HCT116 (cell line): ENCODE results near the gene FBXL7. TPM values are rescaled to one million over a fixed set of nuclear protein-coding genes. Genes with fewer than 3 reads are reported as not detected.

Experiments used
- ATAC-seq: fragments of 200-7000 bp; cut with Tn5 transposase; 2 replicates; pipeline ENCODE4 v1.9.1; 2020; ENCODE audit warnings: mild to moderate bottlenecking, moderate library complexity
- BruUV-seq: library from RNA; stranded (reverse); fragments of 400-500 nt; replicated peaks from 2 replicates; lab custom pipeline; 2021; lab: Mats Ljungman, UMichigan
- CTCF ChIA-PET: fragments of 300-600 bp; sonication (Branson Sonifier 250); formaldehyde crosslinking; loops from one replicate; lab custom pipeline; 2021; ENCODE audit warnings: antibody characterized with exemption; lab: Charles Lee
- POLR2A ChIA-PET: fragments of 300-600, 350-600 bp; sonication (Branson Sonifier 250); formaldehyde crosslinking; loops from one replicate; lab custom pipeline; 2021; ENCODE audit warnings: antibody characterized with exemption; lab: Charles Lee
- RAD21 ChIA-PET, 2 experiments: fragments of 300-600 bp; sonication (Branson Sonifier 250); formaldehyde crosslinking; loops; one replicate each; lab custom pipeline; 2023; ENCODE audit warnings: low total read pairs in 2 of 2; ENCODE audit not compliant: uncharacterized antibody in 2 of 2, unreplicated experiment in 2 of 2, low non-redundant PET in 1 of 2; lab: Charles Lee
- DNase-seq: peaks from one replicate; pipeline ENCODE4 v3.0.0-alpha.2; 2010; ENCODE audit warnings: low read depth, low spot score
- H2AFZ ChIP-seq: fragments of 200-600 bp; shearing (Covaris generic), sonication (generic); 2 replicates; pipeline ENCODE4 v1.6.1; 2017; ENCODE audit warnings: low read depth, mixed run types, mixed read lengths, antibody characterized with exemption, low read length; ENCODE audit not compliant: poor library complexity, severe bottlenecking
- H3K27ac ChIP-seq: 2 replicates; pipeline ENCODE4 v1.5.1; 2012; ENCODE audit warnings: low read depth, low read length
- H3K27me3 ChIP-seq: fragments of 200-600 bp; sonication (generic); 2 replicates; pipeline ENCODE4 v1.6.1; 2016; ENCODE audit warnings: mixed run types, low read length, mixed read lengths; ENCODE audit not compliant: insufficient read depth
- H3K36me3 ChIP-seq, 2 experiments: fragments of 200-500 bp in 1 of 2; fragments of 200-600 bp in 1 of 2; sonication (Bioruptor generic) in 1 of 2; sonication (generic) in 1 of 2; 2 replicates each; pipeline versions ENCODE4 v1.5.1 to v1.6.1; 2014 to 2016; ENCODE audit warnings: low read length in 2 of 2, inconsistent platforms in 1 of 2, mixed read lengths in 1 of 2, mixed run types in 1 of 2; ENCODE audit not compliant: insufficient read depth in 2 of 2, control insufficient read depth in 1 of 2
- H3K4me1 ChIP-seq, 2 experiments: fragments of 200-600 bp in 1 of 2; sonication (generic) in 1 of 2; 2 replicates each; pipeline versions ENCODE4 v1.5.1 to v1.6.1; 2012 to 2017; ENCODE audit warnings: low read length in 2 of 2, inconsistent platforms in 1 of 2, mild to moderate bottlenecking in 1 of 2, mixed read lengths in 1 of 2, mixed run types in 1 of 2, moderate library complexity in 1 of 2; ENCODE audit not compliant: insufficient read depth in 2 of 2, control insufficient read depth in 1 of 2
- H3K4me2 ChIP-seq: fragments of 200-600 bp; sonication (generic); 2 replicates; pipeline ENCODE4 v1.6.1; 2017; ENCODE audit warnings: mixed run types, low read length, mixed read lengths
- H3K4me3 ChIP-seq, 2 experiments: fragments of 200-600 bp in 1 of 2; sonication (generic) in 1 of 2; replicated peaks in 1 of 2; 2 replicates each; pipeline ENCODE4 v1.5.1; 2011 to 2016; ENCODE audit warnings: low read length in 2 of 2, control low read depth in 1 of 2, low read depth in 1 of 2, mild to moderate bottlenecking in 1 of 2, mixed read lengths in 1 of 2, mixed run types in 1 of 2
- H3K79me2 ChIP-seq: fragments of 200-600 bp; sonication (generic); 2 replicates; pipeline ENCODE4 v1.6.1; 2017; ENCODE audit warnings: mild to moderate bottlenecking, mixed run types, low read length, moderate library complexity, mixed read lengths; ENCODE audit not compliant: insufficient read depth
- H3K9ac ChIP-seq: fragments of 200-600 bp; sonication (generic); 2 replicates; pipeline ENCODE4 v1.6.1; 2016; ENCODE audit warnings: low read length, mixed read lengths
- H3K9me2 ChIP-seq: fragments of 200-600 bp; sonication (generic), shearing (Covaris generic); 2 replicates; pipeline ENCODE4 v1.6.1; 2017; ENCODE audit warnings: mixed run types, mild to moderate bottlenecking, moderate library complexity; ENCODE audit not compliant: insufficient read depth
- H3K9me3 ChIP-seq, 2 experiments: fragments of 200-500 bp in 1 of 2; fragments of 200-600 bp in 1 of 2; sonication (Bioruptor generic) in 1 of 2; sonication (generic) in 1 of 2; 2 replicates each; pipeline ENCODE4 v1.6.1; 2014 to 2017; ENCODE audit warnings: low read length in 2 of 2, mixed read lengths in 2 of 2, inconsistent platforms in 1 of 2, low read depth in 1 of 2, mild to moderate bottlenecking in 1 of 2, mixed run types in 1 of 2, moderate library complexity in 1 of 2; ENCODE audit not compliant: control insufficient read depth in 1 of 2, insufficient read depth in 1 of 2
- H4K20me1 ChIP-seq: fragments of 200-600 bp; sonication (generic), shearing (Covaris generic); 2 replicates; pipeline ENCODE4 v1.6.1; 2017; ENCODE audit warnings: mixed run types, mild to moderate bottlenecking, moderate library complexity; ENCODE audit not compliant: insufficient read depth
- CEBPB ChIP-seq: IDR thresholded peaks from 2 replicates; pipeline ENCODE4 v1.6.1; 2012; ENCODE audit warnings: low read depth
- EGR1 ChIP-seq: IDR thresholded peaks from 2 replicates; pipeline ENCODE4 v1.6.1; 2012; ENCODE audit warnings: low read depth
- EZH2phosphoT487 ChIP-seq: fragments of 200-600 bp; IDR thresholded peaks from 2 replicates; pipeline ENCODE4 v1.6.1; 2018; ENCODE audit warnings: antibody characterized with exemption, borderline replicate concordance
- FOSL1 ChIP-seq: IDR thresholded peaks from 2 replicates; pipeline ENCODE4 v1.6.1; 2012; ENCODE audit warnings: low read depth
- JUND ChIP-seq: IDR thresholded peaks from 2 replicates; pipeline ENCODE4 v1.6.1; 2012
- POLR2AphosphoS5 ChIP-seq: IDR thresholded peaks from 2 replicates; pipeline ENCODE4 v1.6.1; 2011; ENCODE audit warnings: mild to moderate bottlenecking, low read depth, low read length, moderate library complexity
- RAD21 ChIP-seq: IDR thresholded peaks from 2 replicates; pipeline ENCODE4 v1.6.1; 2012; ENCODE audit warnings: low read depth, mild to moderate bottlenecking
- SP1 ChIP-seq: IDR thresholded peaks from 2 replicates; pipeline ENCODE4 v1.6.1; 2012; ENCODE audit warnings: low read depth
- SRF ChIP-seq: IDR thresholded peaks from 2 replicates; pipeline ENCODE4 v1.6.1; 2012; ENCODE audit warnings: low read depth
- TCF7L2 ChIP-seq: IDR thresholded peaks from 2 replicates; pipeline ENCODE4 v1.7.0; 2011; ENCODE audit warnings: borderline replicate concordance, inconsistent platforms; ENCODE audit not compliant: insufficient read depth, insufficient read length; ENCODE audit errors: extremely low read depth
- YY1 ChIP-seq: IDR thresholded peaks from 2 replicates; pipeline ENCODE4 v1.6.1; 2011; ENCODE audit warnings: low read length, low read depth, moderate library complexity, mild to moderate bottlenecking; ENCODE audit not compliant: insufficient replicate concordance; ENCODE audit errors: extremely low read depth
- ZNF274 ChIP-seq: fragments of 200-500 bp; sonication (Bioruptor generic); IDR thresholded peaks from 2 replicates; pipeline ENCODE4 v1.6.1; 2014; ENCODE audit warnings: mild to moderate bottlenecking, low read depth, low read length, inconsistent platforms
- intact Hi-C: fragments of 100-400 bp; cut with micrococcal nuclease; formaldehyde crosslinking; loops from 2 replicates; pipeline ENCODE4 v1.10.0; 2022
- total RNA-seq: library from RNA; stranded (reverse); gene quantifications from one replicate; pipeline ENCODE4 v1.2.1, GENCODE V29; 2021; ENCODE audit not compliant: unreplicated experiment
- TF ChIP-seq, protein P1 (sequence below): IDR thresholded peaks from 2 replicates; pipeline ENCODE4 v1.6.1; 2011; ENCODE audit warnings: mild to moderate bottlenecking, low read length, moderate library complexity; ENCODE audit not compliant: insufficient replicate concordance; ENCODE audit errors: extremely low read depth
- TF ChIP-seq, protein P2 (sequence below), 3 experiments: fragments of 200-600 bp in 1 of 3; sonication (generic) in 1 of 3; IDR thresholded peaks in 2 of 3; conservative IDR thresholded peaks in 1 of 3; 2 replicates each; pipeline ENCODE4 v1.5.1; 2012 to 2017; ENCODE audit warnings: low read depth in 2 of 3, low read length in 2 of 3, antibody characterized with exemption in 1 of 3, borderline replicate concordance in 1 of 3, control low read depth in 1 of 3, mild to moderate bottlenecking in 1 of 3, mixed read lengths in 1 of 3, mixed run types in 1 of 3, moderate library complexity in 1 of 3; ENCODE audit not compliant: insufficient read depth in 1 of 3

The FBXL7 gene
- total RNA-seq, 1 experiment from 2014 or later = 0.05 TPM

DNA sequence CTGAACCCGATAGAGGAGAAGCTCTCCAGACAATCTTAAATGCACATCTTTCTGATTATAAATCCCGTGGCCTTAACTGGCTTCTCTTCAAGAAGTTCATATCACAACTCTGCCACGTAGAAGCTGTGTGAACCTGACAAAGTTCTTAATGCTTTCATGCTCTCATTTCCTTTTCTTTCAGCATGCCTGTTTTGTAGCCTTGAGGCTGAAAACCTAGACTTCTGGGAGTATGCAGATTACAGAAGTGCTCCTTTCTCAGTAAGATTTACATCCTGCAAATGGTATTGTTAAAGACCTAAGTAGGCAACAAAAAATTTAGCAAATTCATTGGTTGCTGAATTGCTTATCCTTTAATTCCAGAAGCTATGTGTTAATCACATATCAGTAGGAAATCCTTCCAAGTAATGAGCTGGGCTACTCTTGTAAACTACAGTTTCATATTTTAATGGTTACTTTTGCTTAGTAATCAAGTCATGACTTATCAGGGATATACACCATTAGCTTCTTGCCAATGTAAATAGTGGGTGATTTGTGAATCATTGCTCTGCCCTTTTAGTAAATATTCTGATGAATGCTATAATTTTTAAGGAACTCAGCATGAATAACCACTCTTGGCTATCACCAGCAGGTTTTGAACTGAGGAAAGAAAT, 334.7 kb downstream of the FBXL7 start:
- TF ChIP-seq EGR1 (no peak), TCF7L2 (no peak), RAD21 (no peak), JUND (no peak), ZNF274 (no peak), YY1 (no peak), SRF (no peak), FOSL1 (no peak), SP1 (no peak), EZH2phosphoT487 (no peak), POLR2AphosphoS5 (no peak), CEBPB (no peak)
- TF ChIP-seq, protein P1, sequence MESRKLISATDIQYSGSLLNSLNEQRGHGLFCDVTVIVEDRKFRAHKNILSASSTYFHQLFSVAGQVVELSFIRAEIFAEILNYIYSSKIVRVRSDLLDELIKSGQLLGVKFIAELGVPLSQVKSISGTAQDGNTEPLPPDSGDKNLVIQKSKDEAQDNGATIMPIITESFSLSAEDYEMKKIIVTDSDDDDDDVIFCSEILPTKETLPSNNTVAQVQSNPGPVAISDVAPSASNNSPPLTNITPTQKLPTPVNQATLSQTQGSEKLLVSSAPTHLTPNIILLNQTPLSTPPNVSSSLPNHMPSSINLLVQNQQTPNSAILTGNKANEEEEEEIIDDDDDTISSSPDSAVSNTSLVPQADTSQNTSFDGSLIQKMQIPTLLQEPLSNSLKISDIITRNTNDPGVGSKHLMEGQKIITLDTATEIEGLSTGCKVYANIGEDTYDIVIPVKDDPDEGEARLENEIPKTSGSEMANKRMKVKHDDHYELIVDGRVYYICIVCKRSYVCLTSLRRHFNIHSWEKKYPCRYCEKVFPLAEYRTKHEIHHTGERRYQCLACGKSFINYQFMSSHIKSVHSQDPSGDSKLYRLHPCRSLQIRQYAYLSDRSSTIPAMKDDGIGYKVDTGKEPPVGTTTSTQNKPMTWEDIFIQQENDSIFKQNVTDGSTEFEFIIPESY = no peak
- TF ChIP-seq, protein P2, sequence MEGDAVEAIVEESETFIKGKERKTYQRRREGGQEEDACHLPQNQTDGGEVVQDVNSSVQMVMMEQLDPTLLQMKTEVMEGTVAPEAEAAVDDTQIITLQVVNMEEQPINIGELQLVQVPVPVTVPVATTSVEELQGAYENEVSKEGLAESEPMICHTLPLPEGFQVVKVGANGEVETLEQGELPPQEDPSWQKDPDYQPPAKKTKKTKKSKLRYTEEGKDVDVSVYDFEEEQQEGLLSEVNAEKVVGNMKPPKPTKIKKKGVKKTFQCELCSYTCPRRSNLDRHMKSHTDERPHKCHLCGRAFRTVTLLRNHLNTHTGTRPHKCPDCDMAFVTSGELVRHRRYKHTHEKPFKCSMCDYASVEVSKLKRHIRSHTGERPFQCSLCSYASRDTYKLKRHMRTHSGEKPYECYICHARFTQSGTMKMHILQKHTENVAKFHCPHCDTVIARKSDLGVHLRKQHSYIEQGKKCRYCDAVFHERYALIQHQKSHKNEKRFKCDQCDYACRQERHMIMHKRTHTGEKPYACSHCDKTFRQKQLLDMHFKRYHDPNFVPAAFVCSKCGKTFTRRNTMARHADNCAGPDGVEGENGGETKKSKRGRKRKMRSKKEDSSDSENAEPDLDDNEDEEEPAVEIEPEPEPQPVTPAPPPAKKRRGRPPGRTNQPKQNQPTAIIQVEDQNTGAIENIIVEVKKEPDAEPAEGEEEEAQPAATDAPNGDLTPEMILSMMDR (IDR thresholded peaks at IDR 0.05 in 2 of 3, conservative IDR thresholded peaks at IDR 0.05 in 1 of 3; ENCODE audit: borderline replicate concordance in 1 of 3, insufficient read depth in 1 of 3, low read depth in 2 of 3, low read length in 2 of 3) = no peak
- Histone ChIP-seq H3K4me3 (no peak overlapping the region), H3K9ac (no peak overlapping the region), H4K20me1 (no peaks in the 10 kb centered on the region), H2AFZ (no peak overlapping the region), H3K27ac (no peak overlapping the region), H3K27me3 (no peaks in the 10 kb centered on the region), H3K9me2 (no peaks in the 10 kb centered on the region), H3K36me3 (no peaks in the 10 kb centered on the region), H3K4me2 (no peak overlapping the region), H3K79me2 (no peaks in the 10 kb centered on the region), H3K9me3 (peaks cover 7 to 21% of the 10 kb centered on the region in 2 experiments; a peak in 2 of 4 replicates), H3K4me1 (no peaks in the 10 kb centered on the region)
- POLR2A ChIA-PET = no interaction called here
- DNase-seq = no peak
- CTCF ChIA-PET = no interaction called here
- no peak for ATAC-seq
- RAD21 ChIA-PET = no interaction called here
- intact Hi-C loops = no loop called here
- no TSS peak for BruUV-seq
